ENCODE measurements around the gene OPCML. TPM values are rescaled to one million over a fixed set of nuclear protein-coding genes. Genes with fewer than 3 reads are reported as not detected.

Gene OPCML
- total RNA-seq, 2 experiments from 2014 or later = not detected

GRCh38 chr11:132792341-132793140 is 739.8 kb downstream of the OPCML start:
- CTCF ChIA-PET = no interaction called here
- Mint-ChIP-seq H3K36me3 (no peaks in the 10 kb centered on the region), H3K9me3 (no peaks in the 10 kb centered on the region), H3K4me3 (no peak overlapping the region), H3K27me3 (no peaks in the 10 kb centered on the region), H3K27ac (no peak overlapping the region), H3K4me1 (ENCODE audit: low read depth) (no peaks in the 10 kb centered on the region)
- intact Hi-C loops (cut with micrococcal nuclease) = no loop called here
- POLR2A ChIA-PET = no interaction called here
- no peak for DNase-seq

- Mint-ChIP-seq H3K27ac (no peak overlapping the region), H3K4me3 (no peak overlapping the region), H3K9me3 (no peaks in the 10 kb centered on the region), H3K27me3 (no peaks in the 10 kb centered on the region), H3K36me3 (no peaks in the 10 kb centered on the region), H3K4me1 (ENCODE audit: low read depth) (no peaks in the 10 kb centered on the region)
- ChIA-PET CTCF (no interaction called here), POLR2A (no interaction called here)
- DNase-seq = no peak
- intact Hi-C loops (cut with micrococcal nuclease) = no loop called here
Measured at GRCh38 chr11:132790971-132791370, 741.3 kb downstream of the OPCML start.

GRCh38 chr11:132790466-132790865 is 741.8 kb downstream of the OPCML start:
- intact Hi-C loops (cut with micrococcal nuclease) = no loop called here
- H3K4me1 Mint-ChIP-seq (ENCODE audit: low read depth) = no peaks in the 10 kb centered on the region
- no peak overlapping the region for H3K4me3 Mint-ChIP-seq
- ChIA-PET POLR2A (no interaction called here), CTCF (no interaction called here)
- no peaks in the 10 kb centered on the region for H3K27me3 Mint-ChIP-seq
- no peak for DNase-seq
- H3K9me3 Mint-ChIP-seq = no peaks in the 10 kb centered on the region
- no peak overlapping the region for H3K27ac Mint-ChIP-seq
- H3K36me3 Mint-ChIP-seq = no peaks in the 10 kb centered on the region

- H3K36me3 Mint-ChIP-seq = no peaks in the 10 kb centered on the region
- no peak overlapping the region for H3K27ac Mint-ChIP-seq
- CTCF ChIA-PET = no interaction called here
- POLR2A ChIA-PET = no interaction called here
- intact Hi-C loops (cut with micrococcal nuclease) = no loop called here
- no peaks in the 10 kb centered on the region for H3K9me3 Mint-ChIP-seq
- no peak for DNase-seq
- no peaks in the 10 kb centered on the region for H3K27me3 Mint-ChIP-seq
- H3K4me1 Mint-ChIP-seq (ENCODE audit: low read depth) = no peaks in the 10 kb centered on the region
- no peak overlapping the region for H3K4me3 Mint-ChIP-seq
Measured at GRCh38 chr11:132788816-132789325, 743.4 kb downstream of the OPCML start.

- H3K27ac Mint-ChIP-seq = no peak overlapping the region
- CTCF ChIA-PET = no interaction called here
- POLR2A ChIA-PET = no interaction called here
Measured at GRCh38 chr11:132785878-132786277, 746.4 kb downstream of the OPCML start.

GRCh38 chr11:132784441-132784840 is 747.9 kb downstream of the OPCML start:
- Mint-ChIP-seq H3K9me3 (no peaks in the 10 kb centered on the region), H3K36me3 (no peaks in the 10 kb centered on the region), H3K4me1 (ENCODE audit: low read depth) (no peaks in the 10 kb centered on the region), H3K27me3 (no peaks in the 10 kb centered on the region), H3K4me3 (no peak overlapping the region), H3K27ac (no peak overlapping the region)
- intact Hi-C loops (cut with micrococcal nuclease) = no loop called here
- ChIA-PET CTCF (no interaction called here), POLR2A (no interaction called here)
- DNase-seq = no peak

More at GRCh38 chr11:132785878-132786277, 746.4 kb downstream of the OPCML start:
- H3K4me1 Mint-ChIP-seq (ENCODE audit: low read depth) = no peaks in the 10 kb centered on the region
- no peaks in the 10 kb centered on the region for H3K9me3 Mint-ChIP-seq
- H3K36me3 Mint-ChIP-seq = no peaks in the 10 kb centered on the region
- no peak overlapping the region for H3K4me3 Mint-ChIP-seq
- DNase-seq = no peak
- intact Hi-C loops (cut with micrococcal nuclease) = no loop called here
- no peaks in the 10 kb centered on the region for H3K27me3 Mint-ChIP-seq

- Mint-ChIP-seq H3K27me3 (no peaks in the 10 kb centered on the region), H3K27ac (no peak overlapping the region), H3K4me3 (no peak overlapping the region), H3K36me3 (no peaks in the 10 kb centered on the region), H3K4me1 (ENCODE audit: low read depth) (no peaks in the 10 kb centered on the region), H3K9me3 (no peaks in the 10 kb centered on the region)
- ChIA-PET POLR2A (interaction anchor here (0.9 kb wide), 1 partner anchor 145 kb away, joined by 4 read pairs; no protein-coding TSS in a partner anchor), CTCF (no interaction called here)
- DNase-seq = no peak
- intact Hi-C loops (cut with micrococcal nuclease) = no loop called here
Measured at GRCh38 chr11:132782102-132782501, 750.2 kb downstream of the OPCML start.

GRCh38 chr11:132780046-132780445 is 752.3 kb downstream of the OPCML start:
- Mint-ChIP-seq H3K4me1 (ENCODE audit: low read depth) (no peaks in the 10 kb centered on the region), H3K36me3 (no peaks in the 10 kb centered on the region), H3K4me3 (no peak overlapping the region), H3K27ac (no peak overlapping the region), H3K9me3 (no peaks in the 10 kb centered on the region), H3K27me3 (no peaks in the 10 kb centered on the region)
- CTCF ChIA-PET = no interaction called here
- intact Hi-C loops (cut with micrococcal nuclease) = no loop called here
- POLR2A ChIA-PET = no interaction called here
- no peak for DNase-seq

- no peaks in the 10 kb centered on the region for H3K9me3 Mint-ChIP-seq
- no peaks in the 10 kb centered on the region for H3K4me1 Mint-ChIP-seq (ENCODE audit: low read depth)
- ChIA-PET CTCF (no interaction called here), POLR2A (no interaction called here)
- no peaks in the 10 kb centered on the region for H3K27me3 Mint-ChIP-seq
- no peak overlapping the region for H3K27ac Mint-ChIP-seq
- H3K36me3 Mint-ChIP-seq = no peaks in the 10 kb centered on the region
- H3K4me3 Mint-ChIP-seq = no peak overlapping the region
- intact Hi-C loops (cut with micrococcal nuclease) = no loop called here
- no peak for DNase-seq
Measured at GRCh38 chr11:132779497-132779896, 752.8 kb downstream of the OPCML start.

- Mint-ChIP-seq H3K4me1 (ENCODE audit: low read depth) (no peaks in the 10 kb centered on the region), H3K36me3 (no peaks in the 10 kb centered on the region), H3K27me3 (no peaks in the 10 kb centered on the region), H3K9me3 (no peaks in the 10 kb centered on the region), H3K4me3 (no peak overlapping the region), H3K27ac (no peak overlapping the region)
- intact Hi-C loops (cut with micrococcal nuclease) = no loop called here
- CTCF ChIA-PET = interaction anchor here (0.6 kb wide), 1 partner anchor 14 kb away, joined by 3 read pairs; no protein-coding TSS in a partner anchor
- DNase-seq = no peak
- POLR2A ChIA-PET = no interaction called here
Measured at GRCh38 chr11:132777067-132777975, 755.0 kb downstream of the OPCML start.

- H3K27ac Mint-ChIP-seq = no peak overlapping the region
- no peak for DNase-seq
- no peak overlapping the region for H3K4me3 Mint-ChIP-seq
- no peaks in the 10 kb centered on the region for H3K36me3 Mint-ChIP-seq
- no peaks in the 10 kb centered on the region for H3K9me3 Mint-ChIP-seq
- CTCF ChIA-PET = no interaction called here
- POLR2A ChIA-PET = no interaction called here
- H3K27me3 Mint-ChIP-seq = no peaks in the 10 kb centered on the region
- H3K4me1 Mint-ChIP-seq (ENCODE audit: low read depth) = no peaks in the 10 kb centered on the region
- intact Hi-C loops (cut with micrococcal nuclease) = no loop called here
Measured at GRCh38 chr11:132773751-132774150, 758.5 kb downstream of the OPCML start.

GRCh38 chr11:132772703-132773545 is 759.4 kb downstream of the OPCML start:
- H3K9me3 Mint-ChIP-seq = no peaks in the 10 kb centered on the region
- ChIA-PET POLR2A (no interaction called here), CTCF (no interaction called here)
- H3K4me1 Mint-ChIP-seq (ENCODE audit: low read depth) = no peaks in the 10 kb centered on the region
- H3K4me3 Mint-ChIP-seq = no peak overlapping the region
- peaks cover 4% of the 10 kb centered on the region for H3K27me3 Mint-ChIP-seq
- no peak for DNase-seq
- H3K36me3 Mint-ChIP-seq = no peaks in the 10 kb centered on the region
- H3K27ac Mint-ChIP-seq = no peak overlapping the region
- intact Hi-C loops (cut with micrococcal nuclease) = no loop called here

Measured in activated CD4-positive, alpha-beta memory T cell treated with anti-CD3 and anti-CD28 coated beads for 36 hours (primary cell).